Measurements from ENCODE around the gene CORO2A. TPM values are rescaled to one million over a fixed set of nuclear protein-coding genes. Genes with fewer than 3 reads are reported as not detected.

Gene CORO2A
- total RNA-seq, 2 donors from 2014 or later: 0.66 to 1.3 TPM

DNA sequence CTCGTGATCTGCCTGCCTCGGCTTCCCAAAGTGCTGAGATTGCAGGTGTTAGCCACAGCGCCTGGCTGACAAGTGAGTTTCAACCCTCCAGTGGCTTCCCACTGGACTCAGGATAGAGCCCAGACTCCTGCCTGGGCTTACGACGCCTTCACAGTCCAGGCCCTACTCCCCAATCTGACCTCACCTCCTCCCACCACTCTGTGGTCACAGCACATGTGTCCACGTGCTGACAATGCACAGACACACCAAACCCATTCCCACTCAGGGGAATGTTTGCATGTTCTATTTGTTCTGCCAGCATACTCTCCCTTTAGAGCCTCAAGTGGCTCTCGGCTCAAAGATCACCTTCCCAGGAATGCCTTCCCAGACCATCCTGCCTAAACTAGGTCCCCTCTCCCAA lies 42.3 kb downstream of the CORO2A start:
- H3K4me3 ChIP-seq: no peak overlapping the region
- no peaks in the 10 kb centered on the region for H3K27me3 ChIP-seq
- no peak overlapping the region for H3K27ac ChIP-seq
- DNase-seq (no peak), ATAC-seq (no peak)
- no peaks in the 10 kb centered on the region for H3K36me3 ChIP-seq (replicated peaks in 1 of 2; ENCODE audit: insufficient read depth in 1 of 2, low read depth in 2 of 2)
- no peaks in the 10 kb centered on the region for H3K9me3 ChIP-seq
- 74 to 76% methylated on average over 7 of the region's 7 CpGs for WGBS, 2 donors
- no peak for TF ChIP-seq POLR2A (IDR thresholded peaks at IDR 0.05)
- TF ChIP-seq, protein P1, sequence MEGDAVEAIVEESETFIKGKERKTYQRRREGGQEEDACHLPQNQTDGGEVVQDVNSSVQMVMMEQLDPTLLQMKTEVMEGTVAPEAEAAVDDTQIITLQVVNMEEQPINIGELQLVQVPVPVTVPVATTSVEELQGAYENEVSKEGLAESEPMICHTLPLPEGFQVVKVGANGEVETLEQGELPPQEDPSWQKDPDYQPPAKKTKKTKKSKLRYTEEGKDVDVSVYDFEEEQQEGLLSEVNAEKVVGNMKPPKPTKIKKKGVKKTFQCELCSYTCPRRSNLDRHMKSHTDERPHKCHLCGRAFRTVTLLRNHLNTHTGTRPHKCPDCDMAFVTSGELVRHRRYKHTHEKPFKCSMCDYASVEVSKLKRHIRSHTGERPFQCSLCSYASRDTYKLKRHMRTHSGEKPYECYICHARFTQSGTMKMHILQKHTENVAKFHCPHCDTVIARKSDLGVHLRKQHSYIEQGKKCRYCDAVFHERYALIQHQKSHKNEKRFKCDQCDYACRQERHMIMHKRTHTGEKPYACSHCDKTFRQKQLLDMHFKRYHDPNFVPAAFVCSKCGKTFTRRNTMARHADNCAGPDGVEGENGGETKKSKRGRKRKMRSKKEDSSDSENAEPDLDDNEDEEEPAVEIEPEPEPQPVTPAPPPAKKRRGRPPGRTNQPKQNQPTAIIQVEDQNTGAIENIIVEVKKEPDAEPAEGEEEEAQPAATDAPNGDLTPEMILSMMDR (IDR thresholded peaks at IDR 0.05): no peak
- peaks cover 14% of the 10 kb centered on the region for H3K4me1 ChIP-seq
- intact Hi-C loops (cut with DNase I): no loop called here

DNA sequence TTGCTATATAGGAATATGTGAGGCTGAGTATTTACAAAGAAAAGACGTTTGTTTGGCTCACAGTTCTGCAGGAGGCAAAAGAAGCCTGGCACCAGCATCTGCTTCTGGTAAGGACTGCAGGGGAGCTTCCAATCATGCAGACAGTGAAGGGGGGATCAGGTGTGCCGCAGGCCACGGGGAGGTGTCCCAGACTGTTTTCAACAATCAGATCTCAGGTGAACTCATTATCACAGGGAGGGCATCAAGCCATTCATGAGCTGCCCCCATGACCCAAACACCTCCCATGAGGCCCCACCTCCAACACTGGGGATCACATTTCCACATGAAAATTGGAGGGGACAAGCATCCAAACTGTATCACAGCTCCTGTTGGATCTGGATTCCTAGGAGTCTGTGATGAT lies 43.0 kb downstream of the CORO2A start:
- DNase-seq (no peak), ATAC-seq (no peak)
- 31 to 72% methylated on average over 2 to 3 of the region's 3 CpGs for WGBS, 2 donors
- intact Hi-C loops (cut with DNase I): no loop called here
- Histone ChIP-seq H3K27me3 (no peaks in the 10 kb centered on the region), H3K9me3 (no peaks in the 10 kb centered on the region), H3K4me1 (peaks cover 14% of the 10 kb centered on the region), H3K27ac (no peak overlapping the region), H3K36me3 (replicated peaks in 1 of 2; ENCODE audit: insufficient read depth in 1 of 2, low read depth in 2 of 2) (no peaks in the 10 kb centered on the region), H3K4me3 (no peak overlapping the region)
- TF ChIP-seq, protein P1 (IDR thresholded peaks at IDR 0.05): no peak

DNA sequence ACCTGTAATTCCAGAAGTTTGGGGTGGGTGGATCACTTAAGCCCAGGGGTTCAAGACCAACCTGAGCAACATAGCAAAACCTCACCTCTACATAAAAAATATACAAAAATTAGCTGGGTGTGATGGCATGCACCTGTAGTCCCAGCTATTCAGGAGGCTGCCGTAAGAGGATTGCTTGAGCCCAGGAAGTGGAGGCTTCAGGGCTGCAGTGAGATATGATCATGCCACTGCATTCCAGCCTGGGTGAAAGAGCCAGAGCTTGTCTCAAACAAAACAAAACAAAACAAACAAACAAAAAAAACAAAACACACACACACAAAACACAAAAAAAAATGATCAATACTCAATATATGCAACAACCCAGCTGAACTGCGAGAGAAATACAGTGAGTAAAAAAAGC lies 44.0 kb downstream of the CORO2A start:
- no peak for DNase-seq
- intact Hi-C loops (cut with DNase I): no loop called here

DNA sequence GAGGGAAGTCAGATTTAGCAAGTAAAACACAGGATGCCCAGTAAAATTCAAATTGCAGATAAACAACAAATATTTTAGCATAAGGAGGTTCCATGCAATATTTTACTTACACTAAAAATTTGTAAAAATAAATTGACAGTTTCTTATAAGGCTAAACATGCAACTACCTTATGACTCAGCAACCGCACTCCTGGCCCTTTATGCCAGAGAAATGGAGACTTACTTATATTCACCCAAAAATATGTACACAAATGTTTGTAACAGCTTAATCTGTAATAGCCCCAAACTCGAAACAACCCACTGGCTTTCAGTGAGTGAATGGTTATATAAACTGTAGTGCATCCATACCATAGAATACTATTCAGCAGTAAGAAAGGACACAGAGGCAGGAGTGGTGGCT lies 44.9 kb downstream of the CORO2A start:
- TF ChIP-seq, protein P1 (IDR thresholded peaks at IDR 0.05): no peak
- TF ChIP-seq POLR2A (IDR thresholded peaks at IDR 0.05): no peak
- WGBS, 2 donors: 83 to 86% methylated on average over 2 of the region's 2 CpGs
- peaks cover 14% of the 10 kb centered on the region for H3K4me1 ChIP-seq
- no peak overlapping the region for H3K4me3 ChIP-seq
- intact Hi-C loops (cut with DNase I): no loop called here
- H3K27me3 ChIP-seq: no peaks in the 10 kb centered on the region
- H3K9me3 ChIP-seq: no peaks in the 10 kb centered on the region
- no peak overlapping the region for H3K27ac ChIP-seq
- DNase-seq: no peak
- no peaks in the 10 kb centered on the region for H3K36me3 ChIP-seq (replicated peaks in 1 of 2; ENCODE audit: insufficient read depth in 1 of 2, low read depth in 2 of 2)
- ATAC-seq: no peak

More for the DNA sequence above, 44.0 kb downstream of the CORO2A start:
- 75 to 79% methylated on average over 2 of the region's 2 CpGs for WGBS, 2 donors
- no peaks in the 10 kb centered on the region for H3K27me3 ChIP-seq
- H3K4me1 ChIP-seq: peaks cover 14% of the 10 kb centered on the region
- no peak overlapping the region for H3K27ac ChIP-seq
- TF ChIP-seq, protein P1 (IDR thresholded peaks at IDR 0.05): no peak
- TF ChIP-seq POLR2A (IDR thresholded peaks at IDR 0.05): no peak
- no peak for ATAC-seq
- no peaks in the 10 kb centered on the region for H3K9me3 ChIP-seq
- H3K4me3 ChIP-seq: no peak overlapping the region
- no peaks in the 10 kb centered on the region for H3K36me3 ChIP-seq (replicated peaks in 1 of 2; ENCODE audit: insufficient read depth in 1 of 2, low read depth in 2 of 2)

Measured in body of pancreas (tissue), 4 donors.